Limb (tissue), 2 donors: ENCODE results near the gene LCLAT1.
A peak's percentile ranks its signal among the peaks of the same experiment; 100 is the strongest.

Experiments used
- DNase-seq, 2 donors: peaks; one replicate each; pipeline ENCODE4 v3.0.0-alpha.2; 2016; ENCODE audit errors: extremely low spot score in 2 of 2

The LCLAT1 gene

GRCh38 chr2:30665761-30666265, 218.8 kb downstream of the LCLAT1 start:
- DNase-seq = no peak

DNA sequence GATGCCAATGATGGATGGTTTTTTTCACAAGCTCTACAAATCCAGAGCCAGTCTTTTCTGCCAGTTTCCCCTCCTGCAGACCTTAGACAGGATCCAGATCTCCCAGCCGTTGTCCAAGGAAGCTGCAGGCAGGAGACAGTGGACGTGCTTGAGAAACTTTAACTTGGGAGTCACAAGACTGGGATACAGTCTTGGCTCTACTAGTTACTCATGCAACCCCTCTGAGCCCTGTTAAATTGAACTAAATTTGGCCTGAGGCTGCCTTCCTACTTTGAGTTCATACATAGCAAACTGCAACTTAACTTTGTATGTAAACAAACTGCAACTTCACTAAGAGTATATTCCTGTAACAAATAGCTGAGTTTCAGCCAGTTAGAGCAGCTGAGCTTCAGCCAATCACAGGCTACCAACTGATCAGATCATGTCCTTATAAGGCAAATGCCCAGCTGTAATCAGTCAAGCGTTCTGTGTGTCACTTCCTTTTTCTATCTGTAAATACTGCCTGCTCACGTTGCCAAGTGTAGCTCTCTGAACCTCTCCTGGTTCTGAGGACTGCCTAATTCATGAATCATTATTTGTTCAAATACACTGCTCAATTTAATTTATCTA, 219.3 kb downstream of the LCLAT1 start:
- peak in 1 of 2 donors; percentile 42 for DNase-seq

DNA sequence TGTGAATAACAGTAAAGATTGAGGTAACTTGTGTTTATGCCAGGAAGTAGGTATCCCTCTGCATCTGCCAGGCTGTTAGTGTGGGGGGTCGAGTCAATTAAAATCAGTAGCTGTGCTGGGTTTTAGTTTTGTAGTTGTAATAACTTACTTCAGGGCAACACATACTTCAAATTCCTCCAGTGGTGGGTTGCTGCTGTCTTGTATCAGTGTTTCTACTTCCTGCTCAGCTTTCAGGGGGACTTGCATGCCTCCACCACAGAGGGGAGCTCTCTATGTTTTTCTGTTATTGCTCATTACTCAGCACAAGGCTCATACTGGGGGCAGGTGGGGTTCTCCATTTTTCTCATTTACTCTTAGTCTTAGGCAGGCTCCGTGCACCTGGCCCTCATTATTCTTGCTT, 223.4 kb downstream of the LCLAT1 start:
- no peak for DNase-seq

DNA sequence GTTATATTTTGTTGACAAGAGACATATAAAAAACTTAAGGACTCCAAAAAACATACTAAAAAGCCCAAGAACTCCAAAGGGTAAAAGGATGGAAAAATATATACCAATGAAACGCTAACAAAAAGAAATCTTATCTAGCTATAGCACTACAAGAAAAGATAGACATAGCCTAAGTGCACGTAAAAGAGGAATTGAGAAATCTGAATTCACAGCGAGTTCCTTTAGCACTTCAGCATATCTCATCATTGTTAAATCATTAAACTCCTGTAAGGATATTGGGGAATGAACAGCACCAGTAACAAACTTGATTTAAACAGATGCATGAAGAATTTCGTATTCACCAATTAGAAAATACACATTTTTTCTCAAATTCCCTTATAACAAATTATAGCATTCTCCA, 226.1 kb downstream of the LCLAT1 start:
- DNase-seq = no peak

DNA sequence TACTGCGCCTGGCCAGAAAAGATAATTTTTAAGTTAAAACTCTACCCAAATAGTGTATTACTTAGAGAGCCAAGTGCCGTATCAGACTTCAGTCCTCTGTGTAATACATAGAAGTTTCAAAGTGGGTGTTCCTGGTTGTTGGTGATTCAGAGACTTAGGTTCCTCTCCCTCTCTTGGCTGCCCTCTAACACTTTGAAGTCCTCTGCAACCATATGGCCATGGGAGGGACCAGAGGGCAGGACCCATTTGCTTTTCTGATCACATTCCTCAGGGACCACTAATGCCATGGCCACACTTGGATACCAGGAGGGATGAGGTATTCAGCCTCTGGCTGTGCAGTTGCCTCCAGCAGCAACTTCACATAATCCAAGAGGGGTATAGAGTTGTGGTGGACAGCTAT, 228.7 kb downstream of the LCLAT1 start:
- DNase-seq = no peak

- no peak for DNase-seq
Observed at GRCh38 chr2:30677231-30677630, 230.2 kb downstream of the LCLAT1 start.

- no peak for DNase-seq
Observed at GRCh38 chr2:30677861-30678385, 230.9 kb downstream of the LCLAT1 start.

DNA sequence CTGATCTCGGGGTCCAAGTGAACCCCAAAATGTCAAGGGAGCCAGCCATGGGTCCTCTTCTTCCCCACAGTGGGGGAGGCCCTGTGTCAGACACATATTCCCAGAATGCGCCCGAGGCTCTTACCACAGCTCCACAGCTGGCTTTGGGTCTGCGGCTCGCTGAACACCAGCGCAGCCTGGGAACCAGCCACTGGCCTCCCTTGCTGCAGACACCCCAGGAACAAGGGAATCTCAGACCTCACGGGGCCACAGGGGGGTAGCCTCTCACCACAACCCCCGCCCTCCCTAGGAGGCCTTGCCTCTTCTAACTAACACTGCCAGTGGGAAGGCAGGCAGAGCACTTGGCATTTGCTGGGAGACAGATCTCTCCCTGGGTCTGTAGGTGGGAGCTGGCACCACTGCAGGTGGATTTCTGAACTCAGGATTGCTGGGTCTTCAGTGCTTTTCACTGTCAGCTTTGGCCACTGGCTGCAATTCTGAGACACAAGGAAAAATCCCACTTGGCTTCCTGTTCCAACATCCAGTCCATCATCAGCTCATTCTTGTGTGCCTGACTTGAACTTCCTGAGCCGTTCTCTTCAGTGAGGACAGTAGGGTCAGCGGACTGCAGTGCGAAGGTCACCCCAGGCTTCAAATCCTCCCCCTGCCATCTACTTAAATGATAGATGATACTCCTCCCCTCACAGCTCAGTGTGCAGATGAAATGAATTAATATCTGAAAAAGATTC, 231.5 kb downstream of the LCLAT1 start:
- no peak for DNase-seq

- peak in 1 of 2 donors; percentile 40 for DNase-seq
Observed at GRCh38 chr2:30679426-30680088, 232.5 kb downstream of the LCLAT1 start.

DNA sequence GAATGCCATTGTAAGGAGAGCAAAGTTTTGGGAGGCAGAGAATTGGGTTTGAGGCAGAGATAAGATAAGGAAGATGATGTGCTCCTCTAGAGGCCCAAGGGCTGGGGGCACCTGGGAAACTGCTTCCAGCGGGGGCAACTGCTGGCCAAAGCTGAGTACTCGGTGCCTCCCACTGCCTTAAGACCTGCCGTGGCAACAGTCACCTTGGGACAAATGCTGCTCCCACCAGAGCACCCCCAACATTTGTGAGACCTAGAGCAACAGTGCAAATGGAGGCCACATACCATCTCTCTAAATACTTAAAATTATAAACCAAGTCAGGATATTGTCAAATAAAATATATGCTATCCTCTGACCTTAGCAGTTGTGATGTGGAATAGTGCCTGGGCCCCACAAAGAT, 233.1 kb downstream of the LCLAT1 start:
- no peak for DNase-seq

DNA sequence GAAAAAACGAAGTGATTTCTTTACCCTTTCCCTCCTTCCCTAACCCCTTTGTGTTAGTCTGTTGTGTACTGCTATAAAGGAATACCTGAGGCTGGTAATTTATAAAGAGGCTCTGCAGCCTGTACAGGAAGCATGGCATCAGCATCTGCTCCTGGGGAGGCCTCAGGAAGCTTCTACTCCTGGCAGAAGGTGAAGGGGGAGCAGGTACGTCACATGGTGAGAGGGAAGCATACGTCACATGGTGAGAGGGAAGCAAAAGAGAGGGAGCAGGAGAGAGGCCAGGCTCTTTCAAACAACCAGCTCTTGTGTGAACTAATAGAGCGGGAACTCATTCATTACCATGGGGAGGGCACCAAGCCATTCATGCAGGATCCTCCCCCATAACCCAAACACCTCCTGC, 234.0 kb downstream of the LCLAT1 start:
- no peak for DNase-seq

GRCh38 chr2:30683236-30683956, 236.3 kb downstream of the LCLAT1 start:
- DNase-seq = no peak

GRCh38 chr2:30684026-30684425, 237.0 kb downstream of the LCLAT1 start:
- DNase-seq = no peak

DNA sequence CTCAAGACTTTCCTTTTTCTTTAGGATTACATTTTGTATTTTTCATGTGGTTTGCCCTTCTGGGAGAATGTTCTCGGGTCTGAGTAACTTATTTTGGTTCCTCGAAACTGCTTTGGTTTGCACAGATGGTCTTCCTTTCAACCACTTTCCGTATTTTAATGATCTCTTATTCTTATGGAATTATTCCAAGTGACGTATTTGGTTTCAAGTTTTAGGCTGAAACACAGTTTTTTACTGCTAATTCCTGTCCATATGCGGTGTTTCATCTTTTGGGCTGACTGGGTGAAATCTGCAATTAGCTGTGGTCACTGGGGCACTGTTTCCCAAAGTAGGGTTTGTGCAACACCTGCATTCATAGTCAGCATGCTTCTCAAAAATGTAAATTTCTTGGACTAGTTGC, 237.5 kb downstream of the LCLAT1 start:
- DNase-seq = peak in 1 of 2 donors; percentile 33

DNA sequence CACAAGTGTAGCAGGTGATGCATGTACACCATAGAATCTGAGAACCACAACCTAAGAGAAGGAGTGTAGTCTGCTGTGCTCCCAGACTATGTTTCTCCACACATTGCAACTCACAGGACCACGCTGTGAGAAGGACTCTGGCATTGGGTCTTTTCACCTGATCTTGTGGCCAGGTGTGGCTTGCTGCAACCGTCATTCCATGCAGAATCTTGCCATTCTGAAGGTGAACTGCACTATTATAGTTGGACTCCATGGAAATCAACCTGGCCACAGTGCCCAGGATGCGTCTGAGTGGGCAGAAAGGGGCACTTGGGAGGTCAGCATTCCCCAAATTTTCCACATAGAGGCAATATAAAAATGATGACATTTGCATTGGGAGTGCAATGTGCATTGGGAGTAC, 237.9 kb downstream of the LCLAT1 start:
- DNase-seq = no peak

GRCh38 chr2:30686000-30686399, 239.0 kb downstream of the LCLAT1 start:
- DNase-seq = no peak

- DNase-seq = no peak
Observed at GRCh38 chr2:30686669-30687068, 239.6 kb downstream of the LCLAT1 start.

DNA sequence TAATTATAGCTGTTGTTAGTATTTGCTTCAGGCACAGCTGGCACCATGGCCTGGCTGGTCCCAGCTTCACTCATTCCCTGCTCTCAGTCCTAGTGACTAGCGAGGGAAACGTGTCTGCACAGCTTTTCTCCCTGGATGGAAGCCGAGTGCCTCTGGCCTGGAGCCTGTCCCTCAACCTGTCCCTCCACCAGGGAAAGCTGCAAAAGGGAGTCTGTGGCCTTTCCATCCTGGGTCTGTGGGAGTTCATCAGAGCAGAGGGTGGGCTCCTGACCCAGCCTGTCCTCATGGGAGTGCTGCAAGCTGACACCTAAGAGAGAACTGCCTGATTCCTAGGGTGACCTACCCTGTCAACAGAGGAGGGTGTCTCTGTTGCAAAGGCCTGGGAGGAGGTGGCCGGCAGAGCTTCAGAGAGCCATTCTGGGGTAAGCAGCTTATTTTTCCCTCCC, 241.9 kb downstream of the LCLAT1 start:
- DNase-seq = no peak

GRCh38 chr2:30689496-30690125, 242.6 kb downstream of the LCLAT1 start:
- DNase-seq = no peak

DNA sequence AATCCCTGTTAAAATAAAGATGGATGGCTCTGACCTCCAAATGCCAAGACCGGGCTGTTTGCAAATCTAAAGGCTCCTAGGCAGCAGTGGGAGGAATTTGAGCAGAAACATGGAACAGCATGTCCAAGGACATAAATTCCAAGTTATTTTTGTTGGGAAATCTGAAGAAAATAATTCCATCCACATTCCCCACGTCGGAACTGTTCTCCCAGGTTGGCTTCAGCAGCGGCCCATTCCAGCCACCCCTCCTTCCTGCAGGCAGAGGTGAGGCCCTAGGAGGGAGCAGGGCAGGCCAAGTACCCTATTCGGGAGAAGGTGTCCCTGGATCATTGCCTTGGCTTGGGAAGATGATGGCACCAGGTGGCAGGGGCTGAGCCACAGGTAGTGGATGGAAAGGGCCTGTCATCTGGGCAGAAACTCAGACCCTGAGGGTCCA, 243.1 kb downstream of the LCLAT1 start:
- no peak for DNase-seq
